HEK293 (cell line): ENCODE data around the gene BMP6.

ENCODE experiments used
- KLF1 ChIP-seq: fragments of 450-650 bp; formaldehyde crosslinking; IDR thresholded peaks from 2 replicates; pipeline ENCODE4 v1.5.1; 2016; ENCODE audit warnings: missing biosample characterization, missing genetic modification characterization
- TCF7L2 ChIP-seq: IDR thresholded peaks from 2 replicates; pipeline ENCODE4 v1.6.1; 2011; ENCODE audit warnings: low read depth, mild to moderate bottlenecking, inconsistent platforms, low read length, moderate library complexity, borderline replicate concordance
- ZNF133 ChIP-seq: fragments of 450-650 bp; formaldehyde crosslinking; IDR thresholded peaks from 2 replicates; pipeline ENCODE4 v1.5.1; 2016; ENCODE audit warnings: missing biosample characterization, missing genetic modification characterization
- ZNF146 ChIP-seq: fragments of 450-650 bp; formaldehyde crosslinking; IDR thresholded peaks from 2 replicates; pipeline ENCODE4 v1.5.1; 2016; ENCODE audit warnings: missing biosample characterization, missing genetic modification characterization
- ZNF280D ChIP-seq: fragments of 450-650 bp; formaldehyde crosslinking; IDR thresholded peaks from 2 replicates; pipeline ENCODE4 v1.5.1; 2016; ENCODE audit warnings: missing biosample characterization, missing genetic modification characterization
- ZNF501 ChIP-seq: fragments of 450-650 bp; formaldehyde crosslinking; IDR thresholded peaks from 2 replicates; pipeline ENCODE4 v1.5.1; 2016; ENCODE audit warnings: missing biosample characterization, missing genetic modification characterization
- ZNF600 ChIP-seq: fragments of 450-650 bp; formaldehyde crosslinking; IDR thresholded peaks from 2 replicates; pipeline ENCODE4 v1.5.1; 2016; ENCODE audit warnings: missing biosample characterization, missing genetic modification characterization
- ZNF639 ChIP-seq: fragments of 450-650 bp; formaldehyde crosslinking; IDR thresholded peaks from 2 replicates; pipeline ENCODE4 v1.5.1; 2016; ENCODE audit warnings: missing biosample characterization, missing genetic modification characterization
- TF ChIP-seq, protein P1 (sequence below): fragments of 450-650 bp; formaldehyde crosslinking; IDR thresholded peaks from 2 replicates; pipeline ENCODE4 v1.5.1; 2016; ENCODE audit warnings: missing biosample characterization, missing genetic modification characterization

DNA sequence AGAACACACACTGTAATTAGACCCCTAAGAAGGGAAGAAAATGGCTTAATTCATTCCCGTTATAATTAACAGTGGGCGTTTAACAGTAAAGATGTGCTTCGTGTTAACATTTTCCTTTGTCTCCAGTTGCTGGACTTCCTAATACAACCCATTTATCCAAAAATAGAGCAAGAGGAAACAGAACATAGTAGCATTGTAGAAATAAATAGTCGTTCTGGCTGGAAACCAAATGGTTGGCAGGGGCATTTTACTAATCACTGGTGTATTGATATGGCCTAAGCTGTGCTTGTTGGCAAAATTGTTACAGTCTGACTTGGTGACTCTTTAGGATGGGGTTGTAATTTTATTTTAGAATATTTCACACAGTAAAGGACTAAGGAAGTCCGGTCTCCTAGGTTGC is 89.8 kb downstream of the BMP6 start:
- no peak for TF ChIP-seq ZNF146
- TF ChIP-seq, protein P1, sequence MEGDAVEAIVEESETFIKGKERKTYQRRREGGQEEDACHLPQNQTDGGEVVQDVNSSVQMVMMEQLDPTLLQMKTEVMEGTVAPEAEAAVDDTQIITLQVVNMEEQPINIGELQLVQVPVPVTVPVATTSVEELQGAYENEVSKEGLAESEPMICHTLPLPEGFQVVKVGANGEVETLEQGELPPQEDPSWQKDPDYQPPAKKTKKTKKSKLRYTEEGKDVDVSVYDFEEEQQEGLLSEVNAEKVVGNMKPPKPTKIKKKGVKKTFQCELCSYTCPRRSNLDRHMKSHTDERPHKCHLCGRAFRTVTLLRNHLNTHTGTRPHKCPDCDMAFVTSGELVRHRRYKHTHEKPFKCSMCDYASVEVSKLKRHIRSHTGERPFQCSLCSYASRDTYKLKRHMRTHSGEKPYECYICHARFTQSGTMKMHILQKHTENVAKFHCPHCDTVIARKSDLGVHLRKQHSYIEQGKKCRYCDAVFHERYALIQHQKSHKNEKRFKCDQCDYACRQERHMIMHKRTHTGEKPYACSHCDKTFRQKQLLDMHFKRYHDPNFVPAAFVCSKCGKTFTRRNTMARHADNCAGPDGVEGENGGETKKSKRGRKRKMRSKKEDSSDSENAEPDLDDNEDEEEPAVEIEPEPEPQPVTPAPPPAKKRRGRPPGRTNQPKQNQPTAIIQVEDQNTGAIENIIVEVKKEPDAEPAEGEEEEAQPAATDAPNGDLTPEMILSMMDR, result no peak
- no peak for TF ChIP-seq ZNF280D (tag by site-specific recombination)
- no peak for TF ChIP-seq ZNF600 (tag by site-specific recombination)
- TF ChIP-seq ZNF639 (tag by site-specific recombination), result no peak
- no peak for TF ChIP-seq TCF7L2
- TF ChIP-seq ZNF133 (tag by site-specific recombination), result no peak
- no peak for TF ChIP-seq ZNF501
- no peak for TF ChIP-seq KLF1
